ENCODE results near the gene SPRYD3. TPM values are rescaled to one million over a fixed set of nuclear protein-coding genes. Genes with fewer than 3 reads are reported as not detected.

The SPRYD3 gene
- total and polyA plus RNA-seq, 8 donors: 25.7 to 47.2 (median 38.4) TPM

DNA sequence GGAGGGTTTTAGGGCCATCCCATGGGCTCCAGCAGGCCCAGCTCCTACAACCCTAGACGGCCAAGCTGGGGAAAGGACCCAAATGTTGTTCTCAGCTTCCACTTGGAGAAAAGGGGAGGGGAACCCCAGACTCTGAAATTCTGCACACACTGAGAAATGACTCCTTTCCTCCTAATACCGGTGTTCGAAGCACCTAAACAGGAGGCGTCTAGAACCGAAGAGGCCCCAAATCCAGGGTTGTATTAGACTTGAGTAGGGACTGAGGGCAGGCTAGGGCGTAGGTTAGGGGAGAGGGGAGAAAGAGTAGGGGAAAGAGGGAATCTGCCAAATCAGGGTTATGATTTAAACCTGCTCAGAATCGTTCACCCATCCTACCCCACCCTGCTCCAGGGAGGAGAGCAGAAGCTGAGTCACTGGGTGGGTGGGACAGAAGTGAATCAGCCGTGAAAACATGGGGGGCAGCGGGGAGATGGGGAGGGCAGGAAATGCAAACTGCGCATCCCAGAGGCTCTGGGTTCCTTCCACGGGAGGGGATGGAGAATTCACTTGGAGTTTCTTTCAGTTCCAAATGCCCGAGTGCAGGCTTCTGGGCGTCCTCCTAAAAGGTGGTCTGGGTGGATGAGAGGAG is 19.3 kb upstream of the SPRYD3 start:
- FAIRE-seq (no peak), DNase-seq (no peak)

DNA sequence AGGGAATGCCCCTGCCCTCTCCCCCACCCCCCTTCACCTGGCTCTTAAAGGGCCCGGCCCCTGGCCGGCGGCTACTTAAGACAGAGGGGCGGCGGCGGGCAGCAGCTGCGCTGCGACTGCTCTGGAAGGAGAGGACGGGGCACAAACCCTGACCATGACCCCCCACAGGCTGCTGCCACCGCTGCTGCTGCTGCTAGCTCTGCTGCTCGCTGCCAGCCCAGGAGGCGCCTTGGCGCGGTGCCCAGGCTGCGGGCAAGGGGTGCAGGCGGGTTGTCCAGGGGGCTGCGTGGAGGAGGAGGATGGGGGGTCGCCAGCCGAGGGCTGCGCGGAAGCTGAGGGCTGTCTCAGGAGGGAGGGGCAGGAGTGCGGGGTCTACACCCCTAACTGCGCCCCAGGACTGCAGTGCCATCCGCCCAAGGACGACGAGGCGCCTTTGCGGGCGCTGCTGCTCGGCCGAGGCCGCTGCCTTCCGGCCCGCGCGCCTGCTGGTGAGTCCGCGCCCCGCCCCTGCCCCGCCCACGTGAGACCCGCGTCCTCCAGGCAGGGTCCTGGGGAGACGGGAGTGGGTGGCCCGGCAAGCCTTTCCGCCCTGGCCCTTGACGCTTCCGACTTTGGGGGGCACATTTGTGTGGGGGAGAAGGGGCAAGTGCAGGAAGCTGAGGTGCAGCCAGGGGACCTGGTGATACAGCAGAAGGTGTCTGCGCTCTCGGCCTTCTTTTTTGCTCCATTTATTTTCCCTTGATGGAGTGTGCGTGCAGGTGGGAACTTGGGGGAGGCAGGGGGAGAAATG is 18.6 kb upstream of the SPRYD3 start, which contains the start of gene IGFBP6:
IGFBP6 (plus strand) TSS at position 104 of the 790 bp plus-strand sequence; CDS start at position 155, 51 bp downstream.
- Histone ChIP-seq H3K27me3 (no peaks in the 10 kb centered on the region), H3K4me3 (peak within 1 kb of the TSS; percentile 34 to 55 (median 45)), H3K36me3 (no peaks in the 10 kb centered on the region), H3K4me1 (peaks cover 1 to 14% (median 4%) of the 10 kb centered on the region in 3 donors), H3K9me3 (no peaks in the 10 kb centered on the region), H3K27ac (peak within 1 kb of the TSS; percentile 29 to 66 (median 47))
- intact Hi-C loops (cut with DNase I): loop anchor here in 2 of 3 donors (2.0 to 5.0 kb wide), 2 partner anchors 31 to 35 kb away; no protein-coding TSS in a partner anchor
- ATAC-seq: peak; percentile 64 to 70 (median 66)
- WGBS, 2 donors: 3 to 4% methylated on average over 42 to 51 of the region's 51 CpGs
- peak; percentile 41 to 89 (median 70) for DNase-seq
- TF ChIP-seq, protein P1, sequence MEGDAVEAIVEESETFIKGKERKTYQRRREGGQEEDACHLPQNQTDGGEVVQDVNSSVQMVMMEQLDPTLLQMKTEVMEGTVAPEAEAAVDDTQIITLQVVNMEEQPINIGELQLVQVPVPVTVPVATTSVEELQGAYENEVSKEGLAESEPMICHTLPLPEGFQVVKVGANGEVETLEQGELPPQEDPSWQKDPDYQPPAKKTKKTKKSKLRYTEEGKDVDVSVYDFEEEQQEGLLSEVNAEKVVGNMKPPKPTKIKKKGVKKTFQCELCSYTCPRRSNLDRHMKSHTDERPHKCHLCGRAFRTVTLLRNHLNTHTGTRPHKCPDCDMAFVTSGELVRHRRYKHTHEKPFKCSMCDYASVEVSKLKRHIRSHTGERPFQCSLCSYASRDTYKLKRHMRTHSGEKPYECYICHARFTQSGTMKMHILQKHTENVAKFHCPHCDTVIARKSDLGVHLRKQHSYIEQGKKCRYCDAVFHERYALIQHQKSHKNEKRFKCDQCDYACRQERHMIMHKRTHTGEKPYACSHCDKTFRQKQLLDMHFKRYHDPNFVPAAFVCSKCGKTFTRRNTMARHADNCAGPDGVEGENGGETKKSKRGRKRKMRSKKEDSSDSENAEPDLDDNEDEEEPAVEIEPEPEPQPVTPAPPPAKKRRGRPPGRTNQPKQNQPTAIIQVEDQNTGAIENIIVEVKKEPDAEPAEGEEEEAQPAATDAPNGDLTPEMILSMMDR (IDR thresholded peaks at IDR 0.05): no peak
- FAIRE-seq: no peak

More for the DNA sequence above, 19.3 kb upstream of the SPRYD3 start:
- H3K4me3 ChIP-seq: peak overlapping the region in 2 of 4 donors; percentile 54 to 55
- H3K9me3 ChIP-seq: no peaks in the 10 kb centered on the region
- TF ChIP-seq, protein P1 (IDR thresholded peaks at IDR 0.05): no peak
- H3K36me3 ChIP-seq: no peaks in the 10 kb centered on the region
- WGBS, 2 donors: 70 to 77% methylated on average over 13 of the region's 13 CpGs
- no peaks in the 10 kb centered on the region for H3K27me3 ChIP-seq
- H3K4me1 ChIP-seq: peaks cover 6 to 21% (median 11%) of the 10 kb centered on the region in 3 donors
- H3K27ac ChIP-seq: peak overlapping the region in 3 of 4 donors; percentile 29 to 66 (median 52)
- intact Hi-C loops (cut with DNase I): loop anchor here in 2 of 3 donors (2.0 to 5.0 kb wide), 2 partner anchors 32 to 36 kb away; no protein-coding TSS in a partner anchor
- no peak for ATAC-seq

DNA sequence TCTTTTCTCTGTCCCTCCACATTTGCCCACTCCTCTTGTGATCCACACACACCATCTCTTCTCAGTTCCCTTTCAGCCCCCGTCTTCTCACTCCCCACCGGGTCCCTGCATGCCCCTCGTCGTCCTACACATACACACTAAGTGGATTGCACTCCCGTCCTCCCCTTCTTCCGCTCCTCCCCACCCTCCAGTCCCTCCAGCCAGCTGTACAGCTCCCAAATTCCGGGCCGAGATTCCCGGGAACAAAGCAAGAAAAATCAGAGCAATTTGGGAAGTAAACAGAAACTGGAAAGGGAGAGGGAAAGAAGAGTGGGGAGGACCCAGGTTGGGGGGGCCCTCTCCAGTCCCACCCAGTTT is 18.0 kb upstream of the SPRYD3 start:
- FAIRE-seq: no peak
- no peaks in the 10 kb centered on the region for H3K9me3 ChIP-seq
- H3K36me3 ChIP-seq: no peaks in the 10 kb centered on the region
- peaks cover 0 to 9% (median 0%) of the 10 kb centered on the region in 3 donors for H3K4me1 ChIP-seq
- intact Hi-C loops (cut with DNase I): loop anchor here in 1 of 3 donors (5.0 kb wide), 1 partner anchor 35 kb away; no protein-coding TSS in a partner anchor
- peak overlapping the region; percentile 34 to 55 (median 45) for H3K4me3 ChIP-seq
- ATAC-seq: peak; percentile 5 to 23 (median 14)
- H3K27ac ChIP-seq: peak overlapping the region in 3 of 4 donors; percentile 29 to 66 (median 52)
- 3% methylated on average over 9 of the region's 9 CpGs for WGBS, 2 donors
- DNase-seq: no peak
- TF ChIP-seq, protein P1 (IDR thresholded peaks at IDR 0.05): no peak
- H3K27me3 ChIP-seq: no peaks in the 10 kb centered on the region

DNA sequence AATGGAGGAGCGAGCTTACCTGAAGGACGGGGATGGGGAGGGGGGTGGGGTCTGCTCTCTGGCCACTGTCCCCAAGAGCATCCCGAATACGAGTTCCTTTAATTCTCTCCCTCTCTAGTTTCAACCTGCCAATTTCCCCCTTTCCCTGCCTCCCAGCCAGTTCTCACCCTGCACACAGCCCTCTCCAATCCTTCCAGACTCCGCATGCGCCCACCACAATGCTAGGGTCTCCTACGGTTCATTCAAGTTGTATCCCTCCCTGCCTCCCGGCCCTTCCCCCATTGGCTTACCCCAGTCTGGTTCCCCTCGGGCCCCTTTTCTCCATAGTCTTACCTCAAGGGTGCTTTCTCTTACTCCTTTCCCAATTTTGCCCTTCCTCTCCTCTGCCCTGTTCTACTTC is 17.6 kb upstream of the SPRYD3 start:
- Histone ChIP-seq H3K36me3 (no peaks in the 10 kb centered on the region), H3K9me3 (no peaks in the 10 kb centered on the region), H3K4me3 (peak overlapping the region in 2 of 4 donors; percentile 54 to 55), H3K27ac (peak overlapping the region in 2 of 4 donors; percentile 29 to 66), H3K4me1 (peaks cover 0 to 9% (median 0%) of the 10 kb centered on the region in 3 donors), H3K27me3 (no peaks in the 10 kb centered on the region)
- DNase-seq: no peak
- no peak for FAIRE-seq
- TF ChIP-seq, protein P1 (IDR thresholded peaks at IDR 0.05): no peak
- WGBS, 2 donors: 69 to 74% methylated on average over 6 to 9 of the region's 9 CpGs
- intact Hi-C loops (cut with DNase I): loop anchor here in 1 of 3 donors (5.0 kb wide), 1 partner anchor 34 kb away; no protein-coding TSS in a partner anchor
- ATAC-seq: no peak

All from pancreas (tissue), 10 donors.